Brain microvascular endothelial cell (primary cell): ENCODE results near the gene LMF1.

Experiments
- DNase-seq: peaks from one replicate; pipeline ENCODE4 v3.0.0-alpha.2; 2020
- H3K27ac ChIP-seq: fragments of 250-450 bp; sonication (Bioruptor Pico); 2 replicates; pipeline ENCODE4 v1.5.1; 2020; ENCODE audit warnings: mild to moderate bottlenecking, moderate library complexity
- H3K27me3 ChIP-seq: fragments of 250-450 bp; sonication (Bioruptor Pico); replicated peaks from 2 replicates; pipeline ENCODE4 v1.5.1; 2020; ENCODE audit warnings: mild to moderate bottlenecking
- H3K36me3 ChIP-seq: fragments of 250-450 bp; sonication (Bioruptor Pico); replicated peaks from 2 replicates; pipeline ENCODE4 v1.5.1; 2020; ENCODE audit warnings: mild to moderate bottlenecking
- H3K4me3 ChIP-seq: 2 replicates; pipeline ENCODE4 v1.5.1; 2011; ENCODE audit warnings: low read depth, mild to moderate bottlenecking, control low read depth, low read length, moderate library complexity
- CTCF ChIP-seq: IDR thresholded peaks from 2 replicates; pipeline ENCODE4 v1.5.1; 2011; ENCODE audit warnings: low read depth, mild to moderate bottlenecking, moderate library complexity, low read length, control low read depth, inconsistent platforms; ENCODE audit errors: missing control alignments
- in situ Hi-C: cut with HindIII; loops from 2 replicates; pipeline ENCODE4 v1.10.0; 2017; ENCODE audit warnings: low sequenced_read_pairs, low pct_ligation_motif_present

LMF1 gene

DNA sequence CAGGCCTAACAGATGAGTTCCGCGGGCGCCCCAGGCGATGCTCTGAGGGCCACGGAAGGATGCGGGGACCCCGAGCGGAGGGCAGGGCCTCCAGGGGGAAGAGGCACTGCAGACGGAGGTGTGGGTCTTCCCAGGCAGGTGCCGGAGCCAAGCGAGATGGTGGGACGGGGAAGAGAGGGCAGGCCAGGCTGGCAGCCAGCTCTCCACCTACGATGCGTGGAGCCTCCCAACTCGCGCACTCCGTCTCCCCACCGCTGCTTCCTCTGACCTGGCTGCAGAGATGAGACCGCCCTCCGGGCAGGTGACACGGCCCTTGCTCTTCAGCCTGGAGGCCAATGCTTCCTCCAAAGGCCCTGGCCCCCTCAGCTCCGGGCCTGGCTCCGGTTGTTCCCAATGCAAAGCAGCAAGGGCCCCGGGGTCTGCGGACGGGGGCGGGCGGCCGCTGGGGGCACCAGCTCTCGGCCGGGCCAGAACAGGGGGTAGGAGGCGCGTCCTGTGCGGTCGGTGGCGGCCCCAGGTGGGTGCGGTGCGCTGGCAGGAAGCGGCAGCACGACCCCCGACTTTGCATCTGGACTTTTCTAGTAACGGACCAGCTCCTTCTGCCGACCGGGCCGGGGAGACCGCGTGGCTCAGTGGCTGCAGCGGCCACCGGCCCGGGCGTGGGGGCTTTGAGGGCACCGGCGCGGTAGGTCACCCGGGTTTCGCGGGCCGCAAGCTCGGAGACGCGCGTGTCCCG is 9.2 kb upstream of the LMF1 start:
- no peak for TF ChIP-seq CTCF
- Histone ChIP-seq H3K36me3 (no peaks in the 10 kb centered on the region), H3K4me3 (no peak overlapping the region), H3K27ac (no peak overlapping the region), H3K27me3 (peaks cover 43% of the 10 kb centered on the region)
- in situ Hi-C loops, result loop anchor here (5.0 to 25.0 kb wide), 3 partner anchors 57 to 268 kb away; partner anchors contain the start of genes ANTKMT, FBXL16 and METRN
- DNase-seq, result no peak

GRCh38 chr16:979147-979546 is 8.4 kb upstream of the LMF1 start:
- no peaks in the 10 kb centered on the region for H3K36me3 ChIP-seq
- DNase-seq, result no peak
- TF ChIP-seq CTCF, result no peak
- in situ Hi-C loops, result loop anchor here (5.0 to 25.0 kb wide), 3 partner anchors 58 to 267 kb away; partner anchors contain the start of genes ANTKMT, FBXL16 and METRN
- no peak overlapping the region for H3K27ac ChIP-seq
- H3K4me3 ChIP-seq, result no peak overlapping the region
- H3K27me3 ChIP-seq, result peaks cover 41% of the 10 kb centered on the region

- Histone ChIP-seq H3K36me3 (no peaks in the 10 kb centered on the region), H3K27me3 (peaks cover 36% of the 10 kb centered on the region), H3K27ac (no peak overlapping the region), H3K4me3 (no peak overlapping the region)
- no peak for DNase-seq
- in situ Hi-C loops, result loop anchor here (5.0 to 25.0 kb wide), 3 partner anchors 59 to 266 kb away; partner anchors contain the start of genes ANTKMT, FBXL16 and METRN
- no peak for TF ChIP-seq CTCF
These were observed 7.6 kb upstream of the LMF1 start for GRCh38 chr16:978403-978802.

DNA sequence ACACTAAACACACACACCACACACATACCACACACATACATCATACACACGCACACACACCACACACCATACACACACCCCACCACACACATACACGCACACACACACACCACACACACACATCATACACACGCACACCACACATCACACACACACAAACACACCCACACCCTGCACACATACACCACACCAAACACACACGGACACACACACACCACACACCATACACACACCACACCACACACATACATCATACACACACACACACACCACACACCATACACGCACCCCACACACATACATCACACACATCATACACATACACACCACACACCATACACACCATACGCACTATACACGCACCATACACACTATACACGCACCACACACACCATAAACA is 7.1 kb upstream of the LMF1 start:
- Histone ChIP-seq H3K4me3 (no peak overlapping the region), H3K27ac (no peak overlapping the region), H3K36me3 (no peaks in the 10 kb centered on the region), H3K27me3 (peaks cover 31% of the 10 kb centered on the region)
- no peak for DNase-seq
- TF ChIP-seq CTCF, result no peak
- in situ Hi-C loops, result loop anchor here (5.0 to 25.0 kb wide), 3 partner anchors 59 to 266 kb away; partner anchors contain the start of genes ANTKMT, FBXL16 and METRN

DNA sequence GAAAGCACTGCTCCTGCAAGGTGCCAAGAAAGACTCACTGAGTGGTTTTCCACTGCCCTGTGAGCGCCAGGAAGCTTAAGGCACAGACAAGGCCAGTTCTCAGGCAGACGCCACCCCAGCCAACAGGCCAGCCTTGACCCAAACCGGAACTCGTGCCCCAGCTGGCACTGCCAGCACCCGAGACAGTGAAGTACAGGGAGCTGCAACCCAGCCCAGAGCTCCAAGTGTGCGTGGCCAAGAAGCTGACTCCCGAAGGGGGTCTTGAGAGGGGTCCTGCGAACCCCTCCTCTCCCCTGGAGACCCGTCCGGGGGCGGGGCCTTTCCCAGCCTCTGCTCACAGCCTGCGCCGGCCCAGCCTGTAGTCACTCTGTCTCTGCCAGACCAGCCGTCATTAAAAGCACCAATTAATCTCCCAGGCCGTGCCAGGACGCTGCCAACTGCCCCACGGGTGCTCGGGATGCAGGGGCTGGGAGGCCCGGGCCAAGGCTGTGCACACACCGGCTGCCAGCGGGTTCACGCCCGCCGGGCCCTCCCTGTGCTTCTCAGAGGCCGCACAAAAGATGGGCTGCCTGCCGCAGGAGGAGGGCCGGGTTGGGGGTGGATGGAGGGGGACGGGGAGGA is 6.4 kb upstream of the LMF1 start:
- H3K27me3 ChIP-seq, result peaks cover 29% of the 10 kb centered on the region
- no peak for TF ChIP-seq CTCF
- no peak overlapping the region for H3K4me3 ChIP-seq
- DNase-seq, result no peak
- H3K36me3 ChIP-seq, result no peaks in the 10 kb centered on the region
- in situ Hi-C loops, result loop anchor here (5.0 to 25.0 kb wide), 3 partner anchors 60 to 265 kb away; partner anchors contain the start of genes ANTKMT, FBXL16 and METRN
- no peak overlapping the region for H3K27ac ChIP-seq
